Spinal cord (tissue), 10 donors: ENCODE data around the gene C8G. TPM values are rescaled to one million over a fixed set of nuclear protein-coding genes. Genes with fewer than 3 reads are reported as not detected.

ENCODE experiments used
- DNase-seq, 6 donors: peaks; one replicate each; pipeline versions ENCODE4 v3.0.0 to v3.0.0-alpha.2; 2013 to 2015; ENCODE audit warnings: low spot score in 6 of 6, low read depth in 4 of 6
- H3K27ac ChIP-seq: one replicate; pipeline ENCODE4 v1.5.1; 2013; ENCODE audit warnings: low read depth, low read length, control low read depth
- H3K27me3 ChIP-seq: one replicate; pipeline ENCODE4 v1.6.1; 2013; ENCODE audit warnings: low read length; ENCODE audit not compliant: control insufficient read depth, insufficient read depth
- H3K36me3 ChIP-seq: one replicate; pipeline ENCODE4 v1.6.1; 2013; ENCODE audit warnings: low read length; ENCODE audit not compliant: control insufficient read depth, insufficient read depth
- H3K4me1 ChIP-seq: one replicate; pipeline ENCODE4 v1.6.1; 2013; ENCODE audit warnings: low read length; ENCODE audit not compliant: control insufficient read depth, insufficient read depth
- H3K4me3 ChIP-seq: one replicate; pipeline ENCODE4 v1.5.1; 2013; ENCODE audit warnings: low read depth, low read length, control low read depth
- H3K9me3 ChIP-seq: one replicate; pipeline ENCODE4 v1.6.1; 2013; ENCODE audit warnings: low read length; ENCODE audit not compliant: control insufficient read depth, insufficient read depth
- WGBS: methylation state at CpG from one replicate; pipeline ENCODE4 v1.1.5; 2013; ENCODE audit warnings: missing lambda C conversion rate; ENCODE audit not compliant: insufficient coverage; 5-methylcytosine and 5-hydroxymethylcytosine counted together
- polyA plus RNA-seq, 2 donors: library from polyadenylated mRNA; unstranded; fragments of 120-200 nt; gene quantifications; one replicate each; pipeline ENCODE4 v1.2.1, GENCODE V29; 2013; ENCODE audit not compliant: insufficient read length in 2 of 2
- total RNA-seq, 2 donors: library from RNA; depleted of rRNA in 1 of 2; stranded (reverse); fragments of 120-200 nt in 1 of 2; fragments of >200 nt in 1 of 2; gene quantifications; one replicate each; pipeline versions ENCODE4 v1.2.3 to v1.2.4, GENCODE V29; 2013 to 2014
- donor health status: healthy.

Gene C8G
- total and polyA plus RNA-seq, 4 donors: 1.3 to 1.7 (median 1.6) TPM; not detected in 1

DNA sequence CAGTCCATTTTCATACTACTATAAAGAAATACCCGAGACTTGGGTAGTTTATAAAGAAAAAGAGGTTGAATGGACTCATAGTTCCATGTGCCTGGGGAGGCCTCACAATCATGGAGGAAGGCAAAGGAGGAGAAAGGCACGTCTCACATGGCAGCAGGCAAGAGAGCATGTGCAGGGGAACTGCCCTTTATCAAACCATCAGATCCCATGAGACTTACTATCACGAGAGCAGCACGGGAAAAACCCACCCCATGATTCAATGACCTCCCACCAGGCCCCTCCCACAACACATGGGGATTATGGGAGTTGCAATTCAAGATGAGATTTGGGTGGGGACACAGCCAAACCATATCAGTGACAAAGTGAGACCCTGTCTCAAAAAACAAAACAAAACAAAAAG lies 38.8 kb upstream of the C8G start:
- Histone ChIP-seq H3K27ac (no peak overlapping the region), H3K4me1 (peaks cover 6% of the 10 kb centered on the region), H3K27me3 (no peaks in the 10 kb centered on the region), H3K36me3 (peaks cover 92% of the 10 kb centered on the region), H3K9me3 (no peaks in the 10 kb centered on the region), H3K4me3 (no peak overlapping the region)
- no peak for DNase-seq
- WGBS: no CpG with 5 or more reads among the region's 4 CpGs

DNA sequence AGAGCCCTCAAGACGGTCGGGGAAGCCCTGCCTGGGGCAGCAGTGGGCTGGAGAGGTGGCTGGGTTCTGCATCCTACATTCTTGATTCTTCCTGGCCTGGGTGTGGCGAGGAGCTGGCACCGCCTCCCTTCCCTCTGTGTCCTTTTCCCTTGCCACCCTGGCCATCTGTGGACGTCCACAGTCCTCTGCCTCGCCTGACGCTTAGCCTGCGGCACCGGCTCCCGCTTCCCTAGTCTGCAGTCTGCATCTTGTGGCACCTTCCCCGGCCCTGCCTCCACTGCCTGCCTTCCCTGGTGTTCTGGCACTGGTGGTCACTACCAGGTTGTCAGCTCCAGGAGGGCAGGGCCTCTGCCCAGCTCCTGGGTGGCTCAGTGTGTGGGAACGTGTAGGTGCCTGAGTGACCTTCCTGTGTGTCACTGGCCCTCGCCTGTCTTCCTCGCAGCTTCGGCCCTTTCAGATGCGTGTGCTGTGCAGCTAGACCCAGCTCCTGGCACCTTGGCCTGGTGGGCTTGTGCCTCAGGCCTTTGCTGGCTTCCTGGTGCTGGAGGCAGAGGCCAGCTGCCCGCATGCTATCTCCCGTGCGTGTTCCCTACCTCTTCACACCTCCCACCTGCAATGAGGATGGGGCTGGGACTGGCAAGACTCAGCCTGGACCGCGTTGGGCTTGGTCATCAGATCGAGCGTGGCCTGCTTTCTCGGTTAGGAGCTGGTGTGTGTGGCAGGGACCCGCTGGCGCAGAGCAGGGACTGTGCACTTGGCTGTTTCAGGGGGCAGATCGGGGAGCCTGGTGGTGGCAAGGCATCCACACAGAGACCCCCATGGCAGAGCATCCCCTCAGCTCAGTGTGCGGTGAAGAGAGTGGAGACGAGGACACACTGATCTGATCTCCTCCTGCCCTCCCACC lies 37.8 kb upstream of the C8G start:
- Histone ChIP-seq H3K4me1 (peaks cover under 1% of the 10 kb centered on the region), H3K9me3 (no peaks in the 10 kb centered on the region), H3K27me3 (no peaks in the 10 kb centered on the region), H3K36me3 (peaks cover 91% of the 10 kb centered on the region), H3K27ac (no peak overlapping the region), H3K4me3 (no peak overlapping the region)
- WGBS: 98% methylated on average over 29 of the region's 29 CpGs
- no peak for DNase-seq

DNA sequence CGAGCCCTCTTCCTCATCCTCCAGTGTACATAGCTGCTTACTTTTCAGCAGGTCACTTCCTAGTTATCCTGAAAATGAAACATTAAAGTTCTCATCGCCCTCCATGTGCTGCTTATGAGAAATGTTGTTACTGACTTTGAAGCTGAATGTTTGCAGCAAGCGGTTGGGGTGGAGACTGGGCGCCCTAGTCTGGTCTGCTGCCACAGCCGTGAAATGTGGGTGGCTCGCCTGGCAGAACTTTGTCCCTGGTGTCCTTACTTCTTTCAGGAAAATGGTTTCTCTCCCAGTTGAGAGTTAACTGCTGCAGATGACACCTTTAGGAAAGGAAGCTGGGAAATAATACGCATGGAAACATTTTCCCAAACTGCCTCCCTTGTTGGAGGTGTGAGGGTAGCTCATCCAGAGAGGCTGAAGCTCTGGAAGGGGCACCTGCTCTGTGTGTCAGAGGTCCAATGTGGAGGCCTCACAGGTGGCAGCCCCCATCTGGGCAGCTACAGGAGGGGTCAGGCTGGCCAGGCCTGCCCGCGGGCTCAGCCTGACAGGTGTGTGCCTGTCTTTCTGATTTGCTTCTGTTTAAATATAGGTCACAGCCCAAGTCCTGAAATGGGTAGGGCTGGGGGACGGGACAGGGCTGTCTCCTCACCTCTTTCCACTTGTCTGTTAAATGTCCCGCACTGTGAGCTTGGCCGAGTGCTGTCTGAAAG lies 34.7 kb upstream of the C8G start:
- Histone ChIP-seq H3K27ac (no peak overlapping the region), H3K9me3 (no peaks in the 10 kb centered on the region), H3K4me1 (no peaks in the 10 kb centered on the region), H3K4me3 (no peak overlapping the region), H3K27me3 (no peaks in the 10 kb centered on the region), H3K36me3 (peaks cover 84% of the 10 kb centered on the region)
- 93% methylated on average over 9 of the region's 12 CpGs for WGBS
- no peak for DNase-seq

DNA sequence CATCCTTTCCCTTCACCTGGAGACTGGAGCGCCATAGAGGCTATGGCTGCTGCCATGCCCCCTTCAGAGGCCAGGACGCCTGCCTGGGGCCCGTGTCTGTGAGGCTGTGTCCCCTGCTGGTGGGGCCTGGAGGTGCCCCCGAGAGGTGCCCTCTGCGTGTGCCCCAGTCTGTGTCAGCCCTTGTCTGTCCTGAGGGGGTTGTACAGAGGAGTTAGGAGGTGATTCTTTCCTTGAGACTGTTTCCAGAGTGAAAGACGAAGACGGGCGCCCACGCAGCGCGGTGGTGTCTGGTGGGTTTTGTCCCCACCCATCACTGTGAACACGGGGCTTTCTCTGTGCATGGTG lies 34.2 kb upstream of the C8G start:
- no peak overlapping the region for H3K27ac ChIP-seq
- no peaks in the 10 kb centered on the region for H3K27me3 ChIP-seq
- DNase-seq: no peak

DNA sequence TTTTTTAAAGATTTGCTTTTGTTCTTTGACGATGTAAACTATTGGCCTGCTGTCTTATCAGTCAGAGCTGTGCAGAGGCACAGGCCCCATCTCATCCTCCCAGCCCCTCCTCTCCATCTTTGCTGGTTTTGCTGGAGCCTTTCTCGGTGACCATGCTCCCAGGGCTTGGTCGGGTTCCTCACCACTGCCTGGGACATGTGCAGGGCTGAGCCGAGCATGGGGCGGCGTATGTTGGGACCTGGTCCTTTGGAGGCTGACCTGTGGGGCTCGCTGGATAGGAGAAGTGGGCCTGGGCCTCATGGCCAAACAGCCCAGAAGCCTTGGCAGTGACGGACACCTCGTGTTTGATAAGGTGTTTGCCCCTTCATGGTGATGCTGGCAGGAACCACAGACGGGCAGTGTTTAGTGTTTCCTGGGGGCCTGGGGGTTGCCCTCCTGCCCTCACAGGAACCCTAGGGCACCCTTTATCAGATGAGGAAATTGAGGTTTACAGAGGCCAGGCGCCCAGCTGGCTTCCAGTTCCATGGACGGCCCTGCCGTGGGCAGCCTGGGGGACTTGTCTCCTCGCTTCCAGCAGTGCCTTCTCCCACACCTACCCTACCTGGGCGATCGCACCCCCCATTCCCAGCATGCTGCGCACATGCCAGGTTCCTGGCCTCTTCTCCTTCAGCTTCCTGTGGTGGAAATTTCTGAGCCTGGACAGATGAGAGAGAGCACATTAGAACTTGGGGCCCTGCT lies 31.2 kb upstream of the C8G start:
- H3K36me3 ChIP-seq: peaks cover 80% of the 10 kb centered on the region
- no peak overlapping the region for H3K4me3 ChIP-seq
- no peak for DNase-seq
- H3K4me1 ChIP-seq: no peaks in the 10 kb centered on the region
- WGBS: 96% methylated on average over 11 of the region's 17 CpGs
- no peaks in the 10 kb centered on the region for H3K27me3 ChIP-seq
- H3K9me3 ChIP-seq: no peaks in the 10 kb centered on the region
- H3K27ac ChIP-seq: no peak overlapping the region

More for the DNA sequence above, 34.2 kb upstream of the C8G start:
- no peaks in the 10 kb centered on the region for H3K4me1 ChIP-seq
- H3K36me3 ChIP-seq: peaks cover 88% of the 10 kb centered on the region
- H3K4me3 ChIP-seq: no peak overlapping the region
- 92% methylated on average over 12 of the region's 12 CpGs for WGBS
- no peaks in the 10 kb centered on the region for H3K9me3 ChIP-seq

DNA sequence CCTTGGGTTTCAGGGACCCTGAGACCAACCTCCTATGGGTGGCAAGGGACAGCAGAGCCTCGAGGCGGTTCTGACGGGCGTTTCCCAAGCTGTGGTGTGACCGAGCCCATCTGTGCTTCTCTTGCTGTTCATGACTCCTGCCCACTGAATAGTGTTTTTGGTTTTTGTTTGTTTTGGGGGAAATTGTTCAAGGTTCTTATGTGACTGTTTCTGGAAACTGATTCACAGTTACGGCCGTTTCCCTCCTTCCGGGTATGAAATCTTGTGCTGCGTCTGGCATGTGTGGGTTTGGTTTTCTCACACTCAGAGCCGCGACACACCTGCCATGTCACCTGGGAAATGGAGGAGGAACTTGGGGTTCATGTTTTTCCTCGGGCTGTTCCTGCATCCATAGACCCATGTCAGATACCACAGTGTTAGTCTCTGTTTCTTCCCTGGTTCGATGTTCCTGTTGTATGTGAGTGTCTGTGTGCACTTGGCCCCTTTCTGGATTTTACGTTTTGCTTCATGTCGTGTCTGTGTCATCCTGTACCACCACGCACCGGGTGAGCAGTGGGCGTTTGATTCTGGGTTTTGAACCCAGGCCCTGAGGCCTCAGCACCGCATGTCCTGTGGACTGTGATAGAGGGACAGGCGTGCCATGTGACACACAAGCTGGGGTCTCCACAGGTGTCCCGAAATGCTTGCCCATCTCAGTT lies 29.3 kb upstream of the C8G start:
- DNase-seq: no peak
- Histone ChIP-seq H3K9me3 (no peaks in the 10 kb centered on the region), H3K4me3 (no peak overlapping the region), H3K4me1 (no peaks in the 10 kb centered on the region), H3K27ac (no peak overlapping the region), H3K36me3 (peaks cover 75% of the 10 kb centered on the region), H3K27me3 (no peaks in the 10 kb centered on the region)
- 90% methylated on average over 21 of the region's 21 CpGs for WGBS

DNA sequence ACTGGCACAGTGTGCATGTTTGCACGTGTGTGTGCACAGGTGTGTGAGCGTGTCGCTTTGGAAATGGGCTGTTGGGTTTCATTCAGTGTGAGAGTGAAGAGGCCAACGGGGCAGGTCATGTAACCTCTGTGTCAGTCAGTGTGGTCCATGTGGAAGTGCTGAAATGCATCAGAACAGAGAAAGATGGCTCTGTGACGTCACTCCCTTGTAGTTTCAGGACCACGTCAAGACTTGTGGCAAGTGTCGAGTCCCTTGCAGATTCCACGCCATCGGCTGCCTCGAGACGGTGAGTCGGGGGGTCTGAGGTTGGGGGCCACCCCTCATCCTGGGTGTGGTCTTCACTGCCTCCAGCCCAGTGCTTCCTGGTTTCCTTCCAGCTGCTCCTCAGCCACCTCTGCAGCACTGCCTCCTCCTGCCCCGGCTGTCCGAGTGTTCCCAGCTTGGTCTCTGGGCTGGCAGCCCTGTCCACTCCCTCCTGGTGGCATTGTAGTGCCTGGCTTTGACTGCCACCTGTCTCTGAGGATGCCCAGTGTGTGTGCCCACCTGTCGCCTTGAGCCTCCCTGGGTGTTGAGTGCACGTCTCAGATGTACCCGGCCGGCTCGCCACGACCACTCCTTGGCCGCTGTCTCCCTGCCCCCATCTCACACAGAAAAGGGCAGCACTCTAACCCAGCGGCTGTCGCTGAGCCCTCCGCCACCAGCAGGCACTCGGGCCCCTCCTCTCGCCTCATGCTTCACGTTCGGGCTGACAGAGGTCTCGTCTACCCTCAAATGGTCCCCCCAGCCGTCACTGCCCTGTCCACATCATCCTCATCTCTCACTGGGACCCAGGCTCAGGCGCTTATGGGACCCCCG lies 28.5 kb upstream of the C8G start:
- Histone ChIP-seq H3K36me3 (peaks cover 76% of the 10 kb centered on the region), H3K27me3 (no peaks in the 10 kb centered on the region), H3K4me3 (no peak overlapping the region), H3K27ac (no peak overlapping the region), H3K9me3 (no peaks in the 10 kb centered on the region), H3K4me1 (no peaks in the 10 kb centered on the region)
- WGBS: 91% methylated on average over 32 of the region's 32 CpGs
- no peak for DNase-seq

DNA sequence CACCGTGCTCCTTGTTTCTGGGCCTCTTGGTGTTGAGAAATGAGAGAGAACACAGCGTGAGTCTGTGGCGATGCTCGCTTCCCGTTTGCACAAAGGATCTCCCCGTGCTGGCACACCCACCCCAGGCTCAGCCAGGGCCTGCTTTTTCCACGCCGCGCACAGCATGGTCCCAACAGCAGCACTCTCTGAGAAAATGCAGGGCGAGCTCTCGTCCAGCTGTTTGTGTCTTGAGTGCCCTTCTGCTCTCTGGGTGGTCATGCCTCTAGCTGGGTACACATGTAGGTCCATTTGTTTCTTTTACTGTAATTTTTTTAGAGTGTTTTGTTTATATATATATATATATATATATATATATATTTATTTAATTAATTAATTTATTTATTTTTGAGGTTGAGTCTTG lies 27.1 kb upstream of the C8G start:
- WGBS: 88% methylated on average over 9 of the region's 11 CpGs
- Histone ChIP-seq H3K27me3 (no peaks in the 10 kb centered on the region), H3K9me3 (no peaks in the 10 kb centered on the region), H3K27ac (no peak overlapping the region), H3K36me3 (peaks cover 78% of the 10 kb centered on the region), H3K4me3 (no peak overlapping the region), H3K4me1 (no peaks in the 10 kb centered on the region)
- no peak for DNase-seq
